Gastroesophageal sphincter (tissue), 4 donors: ENCODE data around the gene COL4A3. TPM values are rescaled to one million over a fixed set of nuclear protein-coding genes. Genes with fewer than 3 reads are reported as not detected.

Experiments used
- ATAC-seq: fragments of 150-250 bp; one replicate; pipeline ENCODE4 v1.9.1; 2016; ENCODE audit warnings: mild to moderate bottlenecking, moderate library complexity
- H3K27ac ChIP-seq, 4 donors: fragments of 200-600 bp; sonication (generic) in 3 of 4; 1 replicate in 3 of 4; 2 replicates in 1 of 4; pipeline ENCODE4 v1.5.1; 2016 to 2019
- H3K27me3 ChIP-seq: fragments of 200-600 bp; sonication (generic); one replicate; pipeline ENCODE4 v1.5.1; 2019
- H3K36me3 ChIP-seq, 2 donors: fragments of 200-600 bp; sonication (generic); one replicate each; pipeline ENCODE4 v1.5.1; 2019; ENCODE audit warnings: control low read depth in 1 of 2
- H3K4me1 ChIP-seq, 3 donors: fragments of 200-600 bp; sonication (generic); 1 replicate in 2 of 3; 2 replicates in 1 of 3; pipeline ENCODE4 v1.5.1; 2016 to 2019; ENCODE audit warnings: control low read depth in 2 of 3
- H3K4me3 ChIP-seq, 2 donors: fragments of 200-600 bp; sonication (generic); one replicate each; pipeline ENCODE4 v1.5.1; 2019; ENCODE audit warnings: mild to moderate bottlenecking in 1 of 2, moderate library complexity in 1 of 2
- H3K9me3 ChIP-seq, 3 donors: fragments of 200-600 bp; sonication (generic); one replicate each; pipeline ENCODE4 v1.5.1; 2017 to 2019; ENCODE audit warnings: control low read depth in 2 of 3
- EP300 ChIP-seq: sonication (generic); formaldehyde crosslinking; IDR thresholded peaks from one replicate; pipeline ENCODE4 v1.6.1; 2017; ENCODE audit warnings: antibody characterized with exemption, mild to moderate bottlenecking
- POLR2A ChIP-seq, 2 donors: fragments of 450-650 bp; IDR thresholded peaks; one replicate each; pipeline ENCODE4 v1.6.1; 2017; ENCODE audit warnings: antibody characterized with exemption in 2 of 2, mild to moderate bottlenecking in 2 of 2, moderate library complexity in 1 of 2
- POLR2AphosphoS5 ChIP-seq: sonication (generic); formaldehyde crosslinking; IDR thresholded peaks from one replicate; pipeline ENCODE4 v1.6.1; 2017; ENCODE audit warnings: antibody characterized with exemption
- WGBS, 2 donors: methylation state at CpG; one replicate each; pipeline ENCODE4 v1.1.5; 2018; ENCODE audit warnings: low coverage in 1 of 2; 5-methylcytosine and 5-hydroxymethylcytosine counted together
- total RNA-seq, 4 donors: library from RNA; depleted of rRNA; stranded (reverse); fragments of >200 nt; gene quantifications; one replicate each; pipeline ENCODE4 v1.1.0, GENCODE V29; 2016
- TF ChIP-seq, protein P1 (sequence below), 4 experiments: fragments of 200-600 bp in 2 of 4; fragments of 450-650 bp in 2 of 4; sonication (generic) in 1 of 4; IDR thresholded peaks; one replicate each; pipeline ENCODE4 v1.5.1; 2017 to 2019; ENCODE audit warnings: antibody characterized with exemption in 4 of 4, mild to moderate bottlenecking in 2 of 4, moderate library complexity in 2 of 4

Gene COL4A3
- total RNA-seq, 4 donors from 2014 or later: 2.7 to 8.9 (median 6.1) TPM

GRCh38 chr2:227153307-227153706 is 11.1 kb upstream of the COL4A3 start:
- ATAC-seq: no peak
- WGBS, 2 donors: 55 to 83% methylated on average over 1 to 4 of the region's 4 CpGs
- Histone ChIP-seq H3K4me3 (no peak overlapping the region), H3K27me3 (peaks cover 7% of the 10 kb centered on the region), H3K27ac (peak overlapping the region in 3 of 4 donors; percentile 13 to 37 (median 27)), H3K36me3 (no peaks in the 10 kb centered on the region), H3K4me1 (no peaks in the 10 kb centered on the region), H3K9me3 (peaks cover 0 to 6% (median 0%) of the 10 kb centered on the region in 3 donors)
- TF ChIP-seq, protein P1, sequence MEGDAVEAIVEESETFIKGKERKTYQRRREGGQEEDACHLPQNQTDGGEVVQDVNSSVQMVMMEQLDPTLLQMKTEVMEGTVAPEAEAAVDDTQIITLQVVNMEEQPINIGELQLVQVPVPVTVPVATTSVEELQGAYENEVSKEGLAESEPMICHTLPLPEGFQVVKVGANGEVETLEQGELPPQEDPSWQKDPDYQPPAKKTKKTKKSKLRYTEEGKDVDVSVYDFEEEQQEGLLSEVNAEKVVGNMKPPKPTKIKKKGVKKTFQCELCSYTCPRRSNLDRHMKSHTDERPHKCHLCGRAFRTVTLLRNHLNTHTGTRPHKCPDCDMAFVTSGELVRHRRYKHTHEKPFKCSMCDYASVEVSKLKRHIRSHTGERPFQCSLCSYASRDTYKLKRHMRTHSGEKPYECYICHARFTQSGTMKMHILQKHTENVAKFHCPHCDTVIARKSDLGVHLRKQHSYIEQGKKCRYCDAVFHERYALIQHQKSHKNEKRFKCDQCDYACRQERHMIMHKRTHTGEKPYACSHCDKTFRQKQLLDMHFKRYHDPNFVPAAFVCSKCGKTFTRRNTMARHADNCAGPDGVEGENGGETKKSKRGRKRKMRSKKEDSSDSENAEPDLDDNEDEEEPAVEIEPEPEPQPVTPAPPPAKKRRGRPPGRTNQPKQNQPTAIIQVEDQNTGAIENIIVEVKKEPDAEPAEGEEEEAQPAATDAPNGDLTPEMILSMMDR (IDR thresholded peaks at IDR 0.05): no peak
- TF ChIP-seq POLR2AphosphoS5 (no peak), EP300 (no peak), POLR2A (IDR thresholded peaks at IDR 0.05) (no peak)

DNA sequence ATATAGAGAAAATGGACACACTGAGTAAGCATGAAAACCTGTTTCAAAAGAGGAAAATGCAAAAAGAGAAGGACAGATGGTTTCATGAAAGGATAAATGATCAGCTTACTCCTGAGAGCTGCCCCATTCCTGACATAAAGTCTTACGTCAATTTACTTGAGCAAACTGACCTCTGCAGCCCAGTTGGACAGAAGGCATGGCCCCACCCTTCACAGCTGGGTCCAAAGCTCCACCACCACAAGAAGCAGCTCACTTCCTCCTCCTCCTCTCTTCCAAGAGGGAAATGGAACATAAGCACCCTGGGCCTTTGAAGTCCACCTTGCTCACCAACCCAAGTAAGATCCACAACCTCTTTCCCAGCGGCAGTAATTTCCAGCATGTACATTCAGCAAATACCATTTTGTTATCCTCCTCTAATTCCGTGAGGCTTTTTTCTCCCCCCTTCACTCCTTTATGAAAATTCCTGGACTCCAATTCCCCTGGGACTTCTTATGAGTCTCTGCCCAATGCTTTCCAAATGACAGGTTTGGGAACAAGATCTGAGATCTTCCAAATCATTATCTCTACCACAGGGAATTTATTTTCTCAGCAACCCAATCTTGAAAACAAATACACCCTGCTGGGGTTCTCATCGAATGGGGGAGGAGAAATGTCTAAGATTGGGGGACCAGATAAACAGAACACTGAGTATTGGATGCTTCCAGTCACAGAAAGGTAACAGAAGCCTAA is 10.5 kb upstream of the COL4A3 start:
- H3K27ac ChIP-seq: peak overlapping the region in 2 of 4 donors; percentile 13 to 27
- peak; percentile 70 for ATAC-seq
- no peaks in the 10 kb centered on the region for H3K36me3 ChIP-seq
- no peak overlapping the region for H3K4me3 ChIP-seq
- peaks cover 0 to 2% (median 0%) of the 10 kb centered on the region in 3 donors for H3K9me3 ChIP-seq
- 38 to 50% methylated on average over 4 of the region's 4 CpGs for WGBS, 2 donors
- TF ChIP-seq POLR2AphosphoS5 (no peak), POLR2A (IDR thresholded peaks at IDR 0.05) (no peak), EP300 (no peak)
- peaks cover 7% of the 10 kb centered on the region for H3K27me3 ChIP-seq
- H3K4me1 ChIP-seq: no peaks in the 10 kb centered on the region

DNA sequence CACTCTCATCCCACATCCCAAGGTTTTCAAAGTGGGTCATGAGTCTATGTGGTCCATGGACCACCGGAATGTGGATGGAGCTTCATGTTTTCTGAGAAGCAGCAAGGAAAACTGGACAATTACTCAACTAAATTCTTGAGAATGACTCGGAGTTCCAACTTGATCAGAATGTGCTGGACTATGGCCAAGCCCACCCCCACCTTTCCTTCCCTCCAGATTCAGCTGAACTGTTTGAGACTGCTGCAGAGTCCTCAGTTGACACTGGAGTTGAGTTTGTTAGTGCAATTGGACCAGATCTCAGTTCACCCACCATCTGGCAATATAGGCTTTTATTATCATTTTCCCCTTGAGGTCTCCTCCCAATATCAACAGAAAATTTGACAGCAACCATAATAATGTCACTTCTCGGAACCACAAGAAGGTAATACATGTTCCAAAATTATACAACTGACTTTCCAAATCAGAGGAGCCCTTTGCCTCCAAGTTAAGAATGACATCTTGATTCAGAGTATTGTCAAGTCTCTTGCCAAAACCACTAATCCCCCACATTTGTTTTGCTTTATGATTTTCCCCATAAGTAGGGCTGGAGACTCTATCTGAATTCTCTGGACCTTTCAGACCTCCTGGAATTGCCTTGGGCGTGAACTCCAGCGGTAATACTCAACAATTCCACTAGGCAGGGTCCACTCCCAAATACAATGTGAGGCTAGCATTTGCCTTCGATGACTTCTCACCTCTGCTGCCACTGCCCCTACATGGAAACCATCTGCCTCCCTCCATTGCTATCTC is 9.2 kb upstream of the COL4A3 start:
- Histone ChIP-seq H3K4me3 (no peak overlapping the region), H3K4me1 (no peaks in the 10 kb centered on the region), H3K27me3 (peaks cover 11% of the 10 kb centered on the region), H3K27ac (no peak overlapping the region), H3K9me3 (no peaks in the 10 kb centered on the region), H3K36me3 (no peaks in the 10 kb centered on the region)
- TF ChIP-seq EP300: no peak
- TF ChIP-seq POLR2A (IDR thresholded peaks at IDR 0.05): no peak
- no peak for TF ChIP-seq POLR2AphosphoS5
- TF ChIP-seq, protein P1 (IDR thresholded peaks at IDR 0.05): no peak
- WGBS, 2 donors: 70 to 71% methylated on average over 6 of the region's 6 CpGs
- ATAC-seq: no peak

DNA sequence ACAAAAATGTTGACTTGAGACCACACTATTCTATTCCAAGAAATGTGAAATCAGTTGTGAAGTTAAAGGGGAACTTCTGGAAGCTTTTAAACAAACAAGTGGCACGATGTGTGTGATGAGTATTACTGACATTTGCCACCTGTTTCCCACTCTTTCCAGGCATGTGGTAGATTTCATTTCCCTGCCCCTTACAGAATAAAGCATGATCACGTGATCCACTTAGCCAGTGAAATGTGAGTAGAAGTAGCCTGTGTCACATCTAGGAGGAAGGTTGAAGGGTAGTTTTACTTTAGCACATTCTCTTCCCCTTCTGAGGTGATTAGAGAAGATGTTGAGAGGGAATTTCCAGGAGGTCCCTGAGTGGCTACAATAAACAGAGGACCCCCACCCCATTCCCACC is 4.3 kb upstream of the COL4A3 start:
- TF ChIP-seq EP300 (no peak), POLR2AphosphoS5 (no peak), POLR2A (IDR thresholded peaks at IDR 0.05) (no peak)
- TF ChIP-seq, protein P1 (IDR thresholded peaks at IDR 0.05): no peak
- Histone ChIP-seq H3K27ac (no peak overlapping the region), H3K4me1 (peaks cover 0 to 19% (median 15%) of the 10 kb centered on the region in 3 donors), H3K9me3 (no peaks in the 10 kb centered on the region), H3K27me3 (peaks cover 52% of the 10 kb centered on the region), H3K36me3 (no peaks in the 10 kb centered on the region), H3K4me3 (no peak overlapping the region)
- 23 to 25% methylated on average over 2 of the region's 2 CpGs for WGBS, 2 donors
- ATAC-seq: no peak

DNA sequence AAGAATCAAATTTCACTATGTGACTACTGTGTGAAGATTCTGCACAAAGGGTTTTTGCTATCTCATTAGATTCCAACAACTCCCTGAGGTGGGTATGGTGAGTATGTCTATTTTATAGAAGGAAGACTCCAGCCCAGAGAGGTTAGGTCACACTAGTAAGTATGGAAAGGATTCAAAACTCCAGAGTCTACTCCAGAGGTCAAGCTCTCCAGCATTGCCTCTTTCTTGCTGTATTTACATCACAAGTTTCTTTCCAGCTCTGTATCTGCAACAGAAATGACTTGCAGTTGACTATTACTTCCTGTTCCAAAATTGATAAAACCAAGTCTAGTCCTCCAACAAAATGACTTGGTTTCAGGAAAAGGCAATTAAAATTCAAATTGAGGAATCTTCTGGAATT is 2.5 kb upstream of the COL4A3 start:
- Histone ChIP-seq H3K9me3 (peaks cover 0 to 9% (median 0%) of the 10 kb centered on the region in 3 donors), H3K27me3 (peaks cover 66% of the 10 kb centered on the region), H3K4me1 (peaks cover 0 to 21% (median 15%) of the 10 kb centered on the region in 3 donors), H3K27ac (no peak overlapping the region), H3K36me3 (no peaks in the 10 kb centered on the region), H3K4me3 (no peak overlapping the region)
- ATAC-seq: no peak
- TF ChIP-seq, protein P1 (IDR thresholded peaks at IDR 0.05): no peak
- no peak for TF ChIP-seq POLR2A (IDR thresholded peaks at IDR 0.05)
- TF ChIP-seq EP300: no peak
- TF ChIP-seq POLR2AphosphoS5: no peak
